H1 (cell line): ENCODE results near the gene GRIA4. TPM values are rescaled to one million over a fixed set of nuclear protein-coding genes. Genes with fewer than 3 reads are reported as not detected.

Experiments used
- ASH2L ChIP-seq: fragments of 200-600, 300-600 bp; sonication (generic); IDR thresholded peaks from one replicate; pipeline ENCODE4 v1.7.1; 2017; ENCODE audit warnings: low read length
- CHD1 ChIP-seq: IDR thresholded peaks from 2 replicates; pipeline ENCODE4 v1.6.1; 2012; ENCODE audit warnings: low read depth, low read length, improper control_type of control experiment
- CTBP2 ChIP-seq: IDR thresholded peaks from 2 replicates; pipeline ENCODE4 v1.7.0; 2011; ENCODE audit warnings: borderline replicate concordance, mild to moderate bottlenecking, moderate library complexity, mixed read lengths, low read length; ENCODE audit not compliant: insufficient read depth, insufficient read length
- CTCF ChIP-seq, 3 experiments: IDR thresholded peaks; 1 replicate in 2 of 3; 2 replicates in 1 of 3; pipeline versions ENCODE4 v1.5.1 to v1.6.1; 2011; ENCODE audit warnings: low read length in 3 of 3, mild to moderate bottlenecking in 3 of 3, inconsistent platforms in 2 of 3, low read depth in 1 of 3, moderate library complexity in 1 of 3; ENCODE audit not compliant: insufficient read depth in 1 of 3; ENCODE audit errors: control extremely low read depth in 1 of 3
- KDM5A ChIP-seq: fragments of 200-600 bp; IDR thresholded peaks from 2 replicates; pipeline ENCODE4 v1.7.1; 2012; ENCODE audit warnings: mild to moderate bottlenecking, low read length, inconsistent platforms, mixed read lengths
- RFX5 ChIP-seq: IDR thresholded peaks from 2 replicates; pipeline ENCODE4 v1.6.1; 2011; ENCODE audit warnings: low read depth, low read length, improper control_type of control experiment, borderline replicate concordance
- polyA plus RNA-seq, 7 experiments: library from polyadenylated mRNA; depleted of rRNA in 3 of 7; stranded (reverse) in 5 of 7; unstranded in 2 of 7; fragments of >200 nt in 5 of 7; fragments of 200-250 nt in 2 of 7; gene quantifications; 1 replicate in 5 of 7; 2 replicates in 1 of 7; 4 replicates in 1 of 7; pipeline versions ENCODE4 v1.2.1 to v1.2.3, GENCODE V29; 2011 to 2013; ENCODE audit warnings: missing spikeins in 2 of 7, mixed read lengths in 2 of 7
- total RNA-seq: library from RNA; stranded (reverse); fragmentation: NEBNext Ultra II Directional; extraction: Animal tissue kit (Norgen Biotek cat#: 25700); gene quantifications from 2 replicates; pipeline ENCODE4 v1.2.1, GENCODE V29; 2021

Gene GRIA4
- total and polyA plus RNA-seq, 2 of the 8 experiments (the other 6 are each of a cell fraction or from before 2014, with no cell fraction given) = 12.5 to 21.8 TPM

- TF ChIP-seq KDM5A (no peak), RFX5 (no peak), ASH2L (no peak), CHD1 (no peak), CTBP2 (no peak), CTCF (IDR thresholded peaks at IDR 0.05; ENCODE audit: control extremely low read depth in 1 of 3, insufficient read depth in 1 of 3, low read depth in 1 of 3, low read length in 3 of 3) (no peak)
Observed at GRCh38 chr11:105870516-105871113, 260.7 kb downstream of the GRIA4 start (continued).
